Epithelial cell of proximal tubule (primary cell): ENCODE results near the gene ZNF586. TPM values are rescaled to one million over a fixed set of nuclear protein-coding genes. Genes with fewer than 3 reads are reported as not detected.
A peak's percentile ranks its signal among the peaks of the same experiment; 100 is the strongest.
"Not testable (repeated sequence)": the region's sequence is repeated elsewhere in the genome, so short reads cannot be mapped to it uniquely, and the experiment has no call there.

Experiments
- DNase-seq: peaks from one replicate; pipeline ENCODE4 v3.0.0-alpha.2; 2011; ENCODE audit warnings: low read depth
- H3K4me3 ChIP-seq: 2 replicates; pipeline ENCODE4 v1.5.1; 2011; ENCODE audit warnings: low read depth, mild to moderate bottlenecking, low read length
- total RNA-seq: library from RNA; depleted of rRNA; stranded (reverse); fragments of >200 nt; gene quantifications from 2 replicates; pipeline ENCODE4 v1.2.3, GENCODE V29; 2015
- TF ChIP-seq, protein P1 (sequence below): conservative IDR thresholded peaks from 2 replicates; pipeline ENCODE4 v1.5.1; 2012; ENCODE audit warnings: low read depth, mild to moderate bottlenecking, low read length

The ZNF586 gene
- total RNA-seq, 1 donor from 2014 or later: 6.7 TPM

DNA sequence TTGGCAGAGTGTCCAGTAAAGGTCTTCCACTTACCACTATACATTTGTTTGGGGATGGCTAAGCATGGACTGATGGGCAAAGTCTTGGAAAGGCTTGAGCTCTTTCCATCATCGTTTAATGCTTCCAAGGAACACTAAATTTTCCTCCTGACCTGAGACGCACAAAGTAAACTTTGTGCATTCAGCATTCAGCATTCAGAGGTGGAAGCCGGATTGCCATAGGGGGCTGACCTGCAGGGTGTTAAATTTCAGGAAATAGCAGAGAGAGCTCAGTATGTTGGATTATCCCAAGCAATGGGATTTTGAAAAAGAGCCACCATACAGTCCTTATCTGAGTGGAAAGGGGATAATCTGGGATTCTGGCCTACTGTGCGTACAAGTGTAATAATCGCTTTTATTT lies 31.2 kb downstream of the ZNF586 start:
- H3K4me3 ChIP-seq: no peak overlapping the region
- DNase-seq: no peak
- TF ChIP-seq, protein P1, sequence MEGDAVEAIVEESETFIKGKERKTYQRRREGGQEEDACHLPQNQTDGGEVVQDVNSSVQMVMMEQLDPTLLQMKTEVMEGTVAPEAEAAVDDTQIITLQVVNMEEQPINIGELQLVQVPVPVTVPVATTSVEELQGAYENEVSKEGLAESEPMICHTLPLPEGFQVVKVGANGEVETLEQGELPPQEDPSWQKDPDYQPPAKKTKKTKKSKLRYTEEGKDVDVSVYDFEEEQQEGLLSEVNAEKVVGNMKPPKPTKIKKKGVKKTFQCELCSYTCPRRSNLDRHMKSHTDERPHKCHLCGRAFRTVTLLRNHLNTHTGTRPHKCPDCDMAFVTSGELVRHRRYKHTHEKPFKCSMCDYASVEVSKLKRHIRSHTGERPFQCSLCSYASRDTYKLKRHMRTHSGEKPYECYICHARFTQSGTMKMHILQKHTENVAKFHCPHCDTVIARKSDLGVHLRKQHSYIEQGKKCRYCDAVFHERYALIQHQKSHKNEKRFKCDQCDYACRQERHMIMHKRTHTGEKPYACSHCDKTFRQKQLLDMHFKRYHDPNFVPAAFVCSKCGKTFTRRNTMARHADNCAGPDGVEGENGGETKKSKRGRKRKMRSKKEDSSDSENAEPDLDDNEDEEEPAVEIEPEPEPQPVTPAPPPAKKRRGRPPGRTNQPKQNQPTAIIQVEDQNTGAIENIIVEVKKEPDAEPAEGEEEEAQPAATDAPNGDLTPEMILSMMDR: no peak

DNA sequence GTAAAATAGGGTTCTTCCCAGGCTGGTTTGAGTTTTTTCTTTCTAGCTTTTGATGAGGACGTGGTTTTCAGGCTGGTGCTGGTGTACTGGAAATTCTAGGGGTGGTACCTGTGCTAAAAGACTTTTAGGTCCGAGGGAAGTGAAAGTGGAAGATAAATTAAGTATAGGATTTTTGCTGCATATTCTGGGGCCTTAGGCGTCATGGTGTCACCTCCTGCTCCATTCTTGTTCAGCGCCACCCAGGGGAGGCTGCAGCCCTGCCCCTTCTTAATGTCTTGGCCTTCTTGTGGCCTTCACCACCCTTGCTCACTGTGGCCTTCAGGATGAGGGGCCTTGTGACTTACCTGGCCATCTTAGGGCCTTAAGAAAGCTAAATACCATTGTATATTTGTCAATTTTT lies 32.8 kb downstream of the ZNF586 start:
- no peak overlapping the region for H3K4me3 ChIP-seq
- TF ChIP-seq, protein P1: no peak
- DNase-seq: no peak

DNA sequence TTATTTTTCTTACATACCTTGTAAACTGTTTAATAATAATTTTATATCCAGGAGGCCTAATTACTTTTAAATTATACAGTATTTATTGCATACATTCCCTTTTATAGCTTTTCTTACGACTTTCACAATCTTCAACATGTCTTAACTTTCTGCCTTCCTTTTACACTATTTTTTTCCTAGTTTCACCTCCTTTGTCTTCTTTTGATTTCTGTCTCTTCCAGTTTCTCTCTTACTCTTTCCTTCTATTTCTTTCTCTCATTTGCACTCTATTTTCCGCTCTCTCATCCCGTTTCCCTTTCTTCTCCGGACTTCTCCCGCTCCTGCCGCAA lies 33.8 kb downstream of the ZNF586 start:
- TF ChIP-seq, protein P1: no peak
- H3K4me3 ChIP-seq: peak overlapping the region; percentile 74
- no peak for DNase-seq

DNA sequence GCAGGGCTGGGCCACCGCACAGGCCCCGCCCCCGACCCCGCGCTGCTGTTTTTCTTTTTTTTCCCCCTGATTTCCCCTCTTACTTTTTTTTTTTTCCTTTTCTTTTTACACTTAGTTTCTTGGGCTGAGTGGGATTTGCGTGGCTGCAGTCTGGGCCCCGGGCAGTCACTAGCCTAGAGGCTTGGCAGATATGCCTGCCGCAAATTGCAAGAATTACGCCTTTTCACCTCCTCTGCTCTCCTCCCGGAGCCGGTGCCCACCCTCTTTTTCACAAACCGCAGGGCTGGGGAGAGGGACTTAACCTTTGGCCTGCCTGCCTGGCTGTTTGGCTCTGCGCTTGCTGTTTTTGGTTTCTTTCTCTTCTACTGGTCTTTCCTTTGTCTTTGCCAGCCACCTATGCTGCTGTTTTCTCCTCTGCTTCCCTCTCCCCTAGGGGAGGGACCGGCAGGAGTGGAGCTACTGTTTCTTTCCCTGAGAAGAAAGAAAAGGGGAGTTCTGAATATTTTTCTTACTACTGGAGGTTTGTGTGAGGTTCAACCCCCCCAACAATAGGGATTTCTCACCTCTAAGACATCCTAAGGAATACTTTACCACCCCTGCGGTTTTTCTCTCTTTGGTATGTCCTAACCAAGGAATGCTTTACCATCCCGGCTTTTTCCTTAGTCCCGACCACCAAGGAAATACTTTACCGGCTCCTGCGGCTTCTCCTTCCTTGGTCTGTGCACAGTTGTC lies 34.3 kb downstream of the ZNF586 start:
- TF ChIP-seq, protein P1: no peak
- DNase-seq: peak; percentile 40

DNA sequence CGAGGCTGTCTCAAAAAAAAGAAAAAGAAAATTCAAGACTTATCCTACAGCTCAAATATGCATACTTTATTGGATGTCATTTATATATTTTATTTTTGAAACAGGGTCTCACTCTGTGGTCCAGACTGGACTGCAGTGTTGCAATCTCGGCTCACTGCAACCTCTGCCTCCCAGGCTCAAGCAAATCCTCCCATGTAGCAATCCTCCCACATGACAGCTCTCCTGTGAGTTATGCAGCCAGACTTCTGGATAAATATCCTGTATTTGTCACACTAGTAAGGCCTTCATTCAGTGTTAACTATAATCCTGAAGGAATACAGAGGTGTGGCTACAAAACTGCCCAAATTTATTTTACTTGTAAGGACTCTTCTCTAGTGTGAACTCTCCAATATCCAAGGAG lies 38.1 kb downstream of the ZNF586 start:
- no peak overlapping the region for H3K4me3 ChIP-seq
- TF ChIP-seq, protein P1: no peak
- no peak for DNase-seq

More for the DNA sequence above, 34.3 kb downstream of the ZNF586 start:
- peak overlapping the region; percentile 74 for H3K4me3 ChIP-seq

DNA sequence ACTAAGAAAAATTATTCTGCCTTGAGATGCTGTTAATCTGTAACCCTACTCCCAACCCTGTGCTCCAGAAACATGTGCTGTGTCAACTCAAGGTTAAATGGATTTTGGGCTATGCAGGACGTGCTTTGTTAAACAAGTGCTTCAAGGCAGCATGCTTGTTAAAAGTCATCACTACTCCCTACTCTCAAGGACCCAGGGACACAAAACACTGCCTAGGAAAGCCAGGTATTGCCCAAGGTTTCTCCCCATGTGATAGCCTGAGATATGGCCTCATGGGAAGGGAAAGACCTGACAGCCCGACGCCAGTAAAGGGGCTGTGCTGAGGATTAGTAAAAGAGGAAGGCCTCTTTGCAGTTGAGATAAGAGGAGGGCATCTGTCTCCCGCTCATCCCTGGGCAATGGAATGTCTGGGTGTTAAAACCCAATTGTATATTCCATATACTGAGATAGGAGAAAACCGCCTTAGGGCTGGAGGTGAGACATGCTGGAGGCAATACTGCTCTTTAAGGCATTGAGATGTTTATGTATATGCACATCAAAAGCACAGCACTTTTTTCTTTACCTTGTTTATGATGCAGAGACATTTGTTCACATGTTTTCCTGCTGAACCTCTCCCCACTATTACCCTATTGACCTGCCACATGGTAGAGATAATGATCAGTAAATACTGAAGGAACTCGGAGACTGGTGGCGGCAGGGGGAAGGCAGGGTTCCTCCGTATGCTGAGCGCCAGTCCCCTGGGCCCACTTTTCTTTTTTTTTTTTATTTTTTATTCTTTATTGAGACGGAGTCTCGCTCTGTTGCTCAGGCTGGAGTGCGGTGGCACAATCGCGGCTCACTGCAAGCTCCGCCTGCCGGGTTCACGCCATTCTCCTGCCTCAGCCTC lies 41.2 kb downstream of the ZNF586 start:
- DNase-seq, H3K4me3 ChIP-seq: not testable (repeated sequence)

DNA sequence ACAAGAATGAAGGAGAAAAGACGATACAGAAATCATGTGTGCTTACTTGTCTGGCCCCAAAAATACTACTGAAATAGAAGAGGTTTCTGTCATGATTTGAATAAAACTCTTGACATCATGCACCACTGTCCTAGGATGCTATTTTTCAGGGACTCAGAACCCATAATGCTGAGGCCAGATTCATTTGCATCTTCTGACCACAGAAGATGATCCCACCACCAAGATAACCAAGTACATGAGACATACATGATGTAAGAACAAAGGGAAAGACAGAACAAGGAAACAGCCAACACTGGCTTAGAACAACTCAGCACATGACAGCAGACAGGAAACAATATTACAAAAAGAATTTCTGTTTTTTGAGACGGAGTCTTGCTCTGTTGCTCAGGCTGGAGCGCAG lies 42.8 kb downstream of the ZNF586 start:
- TF ChIP-seq, protein P1: no peak
- no peak for DNase-seq
- H3K4me3 ChIP-seq: no peak overlapping the region

DNA sequence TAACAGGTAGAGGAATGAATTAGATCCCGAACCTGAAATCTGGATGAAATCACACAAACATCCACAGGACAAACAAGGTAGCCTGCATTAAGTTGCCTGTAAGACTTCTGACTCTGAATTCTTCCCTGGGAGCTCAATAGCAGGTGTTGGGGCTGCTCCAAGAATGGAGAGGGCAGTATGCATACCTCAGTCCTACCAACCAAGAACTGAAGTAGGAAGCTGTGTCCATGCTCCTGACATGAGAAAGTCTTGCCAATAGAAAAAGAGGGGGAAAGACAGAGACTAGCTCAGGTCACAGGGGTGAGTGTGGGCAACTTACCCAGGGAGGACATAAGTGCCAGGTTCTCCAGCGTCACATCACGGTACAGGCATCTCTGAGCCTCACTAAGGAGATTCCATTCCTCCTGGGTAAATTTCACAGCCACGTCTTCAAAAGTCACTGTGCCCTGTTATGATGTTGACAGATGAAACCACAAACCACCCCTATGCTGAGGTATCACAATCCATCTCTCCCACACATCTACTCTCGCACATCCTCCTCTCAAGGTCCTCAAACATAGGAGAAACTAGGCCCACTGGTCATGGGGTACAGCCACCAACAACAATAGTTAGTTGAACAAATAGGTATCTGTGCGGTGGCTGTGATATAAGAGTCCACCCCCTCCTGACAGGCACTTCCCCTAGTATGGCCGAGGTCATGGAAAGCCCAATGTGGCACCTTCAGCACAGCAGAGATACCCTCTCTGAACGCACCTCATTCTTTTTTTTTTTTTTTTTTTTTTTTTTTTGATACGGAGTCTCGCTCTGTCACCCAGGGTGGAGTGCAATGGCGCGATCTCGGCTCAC lies 43.7 kb downstream of the ZNF586 start:
- H3K4me3 ChIP-seq: peak overlapping the region; percentile 97
- DNase-seq: not testable (repeated sequence)
